K562 (cell line): ENCODE results near the gene SCNN1A. TPM values are rescaled to one million over a fixed set of nuclear protein-coding genes. Genes with fewer than 3 reads are reported as not detected.

ENCODE experiments used
- ATF6 ChIP-seq: sonication (generic); formaldehyde crosslinking; IDR thresholded peaks from 2 replicates; pipeline ENCODE4 v1.4.0; 2020; ENCODE audit warnings: mild to moderate bottlenecking, missing genetic modification reagents
- CBX3 ChIP-seq, 2 experiments: IDR thresholded peaks; 1 replicate in 1 of 2; 2 replicates in 1 of 2; pipeline ENCODE4 v1.6.1; 2012; ENCODE audit warnings: inconsistent platforms in 2 of 2, low read length in 2 of 2, borderline replicate concordance in 1 of 2, control low read depth in 1 of 2
- CREB5 ChIP-seq: fragments of 250-450 bp; sonication (Bioruptor Pico); IDR thresholded peaks from 2 replicates; pipeline ENCODE4 v1.5.0; 2020; ENCODE audit warnings: mild to moderate bottlenecking
- CXXC5 ChIP-seq: fragments of 250-450 bp; sonication (Bioruptor Pico); IDR thresholded peaks from 2 replicates; pipeline ENCODE4 v1.8.0; 2022; ENCODE audit warnings: inconsistent platforms, mild to moderate bottlenecking, moderate library complexity
- EP300 ChIP-seq: IDR thresholded peaks from 2 replicates; pipeline ENCODE4 v1.6.1; 2012; ENCODE audit warnings: low read length, improper control_type of control experiment
- EP400 ChIP-seq: fragments of 450-650 bp; IDR thresholded peaks from 2 replicates; pipeline ENCODE4 v1.6.1; 2017; ENCODE audit warnings: antibody characterized with exemption, mild to moderate bottlenecking, moderate library complexity
- GATAD2B ChIP-seq: fragments of 450-650 bp; IDR thresholded peaks from 2 replicates; pipeline ENCODE4 v1.6.1; 2017; ENCODE audit warnings: mild to moderate bottlenecking, borderline replicate concordance
- GMEB1 ChIP-seq: fragments of 250-450 bp; sonication (Bioruptor Pico); IDR thresholded peaks from 2 replicates; pipeline ENCODE4 v1.4.0; 2020; ENCODE audit warnings: mild to moderate bottlenecking
- MAFK ChIP-seq: IDR thresholded peaks from 2 replicates; pipeline ENCODE4 v1.6.1; 2011; ENCODE audit warnings: low read length, improper control_type of control experiment
- MECOM ChIP-seq: fragments of 250-450 bp; sonication (Bioruptor Pico); IDR thresholded peaks from 2 replicates; pipeline ENCODE4 v1.8.0; 2022; ENCODE audit warnings: inconsistent platforms
- NFIX ChIP-seq: fragments of 250-450 bp; sonication (Bioruptor Pico); IDR thresholded peaks from 2 replicates; pipeline ENCODE4 v1.4.0; 2020; ENCODE audit warnings: low read depth, mild to moderate bottlenecking, moderate library complexity
- NONO ChIP-seq, 2 experiments: fragments of 200-400 bp in 1 of 2; fragments of 450-650 bp in 1 of 2; formaldehyde crosslinking in 1 of 2; IDR thresholded peaks; 2 replicates each; pipeline ENCODE4 v1.6.1; 2017; ENCODE audit warnings: low read depth in 2 of 2, mild to moderate bottlenecking in 2 of 2, moderate library complexity in 2 of 2, low read length in 1 of 2
- POLR2AphosphoS5 ChIP-seq: IDR thresholded peaks from 2 replicates; pipeline ENCODE4 v1.6.1; 2011; ENCODE audit warnings: mild to moderate bottlenecking, low read depth, low read length, moderate library complexity; ENCODE audit not compliant: control insufficient read depth, insufficient read depth
- PPARD ChIP-seq: fragments of 250-450 bp; sonication (Bioruptor Pico); IDR thresholded peaks from 2 replicates; pipeline ENCODE4 v1.8.0; 2022; ENCODE audit warnings: inconsistent platforms, mild to moderate bottlenecking, moderate library complexity
- RB1 ChIP-seq: fragments of 450-650 bp; IDR thresholded peaks from 2 replicates; pipeline ENCODE4 v1.6.1; 2017; ENCODE audit warnings: low read depth, mild to moderate bottlenecking
- RBM17 ChIP-seq: fragments of 200-400 bp; formaldehyde crosslinking; IDR thresholded peaks from 2 replicates; pipeline ENCODE4 v1.6.1; 2017; ENCODE audit warnings: low read depth, mild to moderate bottlenecking, low read length, borderline replicate concordance
- SIN3A ChIP-seq, 2 experiments: fragments of 150-350 bp in 1 of 2; IDR thresholded peaks; 2 replicates each; pipeline ENCODE4 v1.6.1; 2011 to 2016; ENCODE audit warnings: borderline replicate concordance in 2 of 2, low read depth in 2 of 2, low read length in 2 of 2, mild to moderate bottlenecking in 2 of 2, moderate library complexity in 2 of 2; ENCODE audit not compliant: control insufficient read depth in 1 of 2
- TCF3 ChIP-seq: sonication (generic); formaldehyde crosslinking; IDR thresholded peaks from 2 replicates; pipeline ENCODE4 v1.4.0; 2020; ENCODE audit warnings: mild to moderate bottlenecking, missing genetic modification reagents
- ZBTB2 ChIP-seq: fragments of 450-650 bp; IDR thresholded peaks from 2 replicates; pipeline ENCODE4 v1.6.1; 2016; ENCODE audit warnings: antibody characterized with exemption
- ZNF507 ChIP-seq: conservative IDR thresholded peaks from 2 replicates; pipeline ENCODE4 v1.6.1; 2017; ENCODE audit warnings: missing genetic modification characterization, missing compliant biosample characterization
- polyA plus RNA-seq, 8 experiments: library from polyadenylated mRNA; depleted of rRNA in 4 of 8; stranded (reverse) in 5 of 8; unstranded in 3 of 8; fragments of >200 nt; fragmentation: Nextera tagmentation in 2 of 8; fragmentation: Illumina TruSeq in 1 of 8; extraction: Ambion mirVana in 2 of 8; extraction: Trizol in 1 of 8; gene quantifications; 2 replicates each; pipeline versions ENCODE4 v1.2.1 to v1.2.3, GENCODE V29; 2011 to 2014; ENCODE audit warnings: inconsistent platforms in 1 of 8, missing spikeins in 1 of 8
- total RNA-seq, 7 experiments: library from RNA; depleted of rRNA in 6 of 7; stranded (reverse); fragments of >200 nt in 6 of 7; fragmentation: Illumina TruSeq in 2 of 7; extraction: Trizol in 2 of 7; gene quantifications; 2 replicates each; pipeline versions ENCODE4 v1.2.1 to v1.2.3, GENCODE V29; 2011 to 2021; ENCODE audit warnings: low replicate concordance in 1 of 7

The SCNN1A gene
- total and polyA plus RNA-seq, 9 of the 15 experiments (the other 6 are each of a cell fraction or from before 2014, with no cell fraction given), result 0.15 to 0.49 (median 0.32) TPM; not detected in 5

- TF ChIP-seq GMEB1 (CRISPR knock-in tag) (no peak), RBM17 (no peak), EP400 (0 out of 2 replicates have a peak, but pooled peaks have one; percentile 42), RB1 (no peak), MECOM (CRISPR knock-in tag) (no peak), CREB5 (CRISPR knock-in tag) (no peak), SIN3A (IDR thresholded peaks at IDR 0.05; ENCODE audit: borderline replicate concordance in 2 of 2, control insufficient read depth in 1 of 2, low read depth in 2 of 2, low read length in 2 of 2) (no peak), ATF6 (CRISPR knock-in tag) (no peak), MAFK (peak; percentile 6; the same call in 1 of the 2 replicates), POLR2AphosphoS5 (peak; percentile 88), ZNF507 (no peak), CBX3 (IDR thresholded peaks at IDR 0.05; ENCODE audit: borderline replicate concordance in 1 of 2, low read length in 2 of 2) (peak in 1 of 2 experiments; percentile 66; a peak in 1 of 3 replicates), NONO (IDR thresholded peaks at IDR 0.05; ENCODE audit: low read depth in 2 of 2, low read length in 1 of 2) (no peak), NFIX (CRISPR knock-in tag) (no peak), TCF3 (CRISPR knock-in tag) (peak; percentile 92), EP300 (peak; percentile 93), GATAD2B (no peak; the same call in 1 of the 2 replicates), ZBTB2 (no peak; the same call in 1 of the 2 replicates), PPARD (CRISPR knock-in tag) (no peak), CXXC5 (CRISPR knock-in tag) (peak; percentile 54)
These were observed 29.9 kb downstream of the SCNN1A start (continued) for GRCh38 chr12:6345319-6346091.
